Lower leg skin (tissue), 4 donors: ENCODE measurements around the gene MAMLD1. TPM values are rescaled to one million over a fixed set of nuclear protein-coding genes. Genes with fewer than 3 reads are reported as not detected.

Experiments used
- DNase-seq, 2 donors: peaks; one replicate each; pipeline ENCODE4 v3.0.0-alpha.2; 2019; ENCODE audit warnings: low spot score in 2 of 2
- H3K4me3 ChIP-seq: fragments of 200-600 bp; sonication (generic); 2 replicates; pipeline ENCODE4 v1.5.1; 2017; ENCODE audit warnings: mild to moderate bottlenecking, low read depth; ENCODE audit not compliant: poor library complexity, severe bottlenecking
- CTCF ChIP-seq, 3 donors: fragments of 450-650 bp; IDR thresholded peaks; one replicate each; pipeline ENCODE4 v1.5.1; 2016; ENCODE audit warnings: antibody characterized with exemption in 3 of 3, mild to moderate bottlenecking in 3 of 3, moderate library complexity in 2 of 3
- POLR2A ChIP-seq, 2 donors: fragments of 450-650 bp; IDR thresholded peaks; one replicate each; pipeline ENCODE4 v1.6.1; 2016 to 2017; ENCODE audit warnings: antibody characterized with exemption in 2 of 2, mild to moderate bottlenecking in 1 of 2, moderate library complexity in 1 of 2
- WGBS, 2 donors: methylation state at CpG; one replicate each; pipeline ENCODE4 v1.1.5; 2018; 5-methylcytosine and 5-hydroxymethylcytosine counted together
- intact Hi-C: fragments of 100-400 bp; cut with DNase I; formaldehyde crosslinking; loops from one replicate; pipeline ENCODE4 v1.15.0; 2023; ENCODE audit warnings: low total_unique reads
- total RNA-seq, 4 donors: library from RNA; depleted of rRNA; stranded (reverse); fragments of >200 nt; gene quantifications; one replicate each; pipeline ENCODE4 v1.1.0, GENCODE V29; 2016

Gene MAMLD1
- total RNA-seq, 4 donors from 2014 or later, result 1.9 to 3.2 (median 2.6) TPM

GRCh38 chrX:150454508-150455214 lies 91.5 kb downstream of the MAMLD1 start:
- WGBS, 2 donors, result 74 to 80% methylated on average over 5 of the region's 5 CpGs
- no peak for TF ChIP-seq POLR2A (IDR thresholded peaks at IDR 0.05)
- TF ChIP-seq CTCF (IDR thresholded peaks at IDR 0.05), result no peak
- DNase-seq, result no peak
- H3K4me3 ChIP-seq, result no peak overlapping the region
- intact Hi-C loops, result no loop called here

- TF ChIP-seq CTCF (IDR thresholded peaks at IDR 0.05) (no peak), POLR2A (IDR thresholded peaks at IDR 0.05) (no peak)
- intact Hi-C loops, result no loop called here
- DNase-seq, result no peak
- no peak overlapping the region for H3K4me3 ChIP-seq
- WGBS, 2 donors, result 90 to 91% methylated on average over 3 of the region's 3 CpGs
Measured at GRCh38 chrX:150455215-150455608, 92.1 kb downstream of the MAMLD1 start.

- no peak overlapping the region for H3K4me3 ChIP-seq
- intact Hi-C loops, result no loop called here
- 55 to 57% methylated on average over 6 of the region's 6 CpGs for WGBS, 2 donors
- TF ChIP-seq POLR2A (IDR thresholded peaks at IDR 0.05) (no peak), CTCF (IDR thresholded peaks at IDR 0.05) (no peak)
- DNase-seq, result no peak
Measured at GRCh38 chrX:150456466-150456865, 93.3 kb downstream of the MAMLD1 start.

- no peak overlapping the region for H3K4me3 ChIP-seq
- TF ChIP-seq POLR2A (IDR thresholded peaks at IDR 0.05), result no peak
- no peak for TF ChIP-seq CTCF (IDR thresholded peaks at IDR 0.05)
- 100% methylated on average over 1 of the region's 1 CpG; no CpG with 5 or more reads in 1 of the 2 donors for WGBS, 2 donors
- intact Hi-C loops, result no loop called here
- DNase-seq, result peak in 1 of 2 donors; percentile 53
Measured at GRCh38 chrX:150456941-150457340, 93.8 kb downstream of the MAMLD1 start.

- no peak overlapping the region for H3K4me3 ChIP-seq
- intact Hi-C loops, result no loop called here
- DNase-seq, result no peak
- TF ChIP-seq CTCF (IDR thresholded peaks at IDR 0.05), result no peak
- TF ChIP-seq POLR2A (IDR thresholded peaks at IDR 0.05), result no peak
Measured at GRCh38 chrX:150459196-150459595, 96.1 kb downstream of the MAMLD1 start.

- peak in 1 of 2 donors; percentile 53 for DNase-seq
- H3K4me3 ChIP-seq, result no peak overlapping the region
- intact Hi-C loops, result no loop called here
- TF ChIP-seq CTCF (IDR thresholded peaks at IDR 0.05) (no peak), POLR2A (IDR thresholded peaks at IDR 0.05) (no peak)
- 58 to 78% methylated on average over 1 of the region's 1 CpG for WGBS, 2 donors
Measured at GRCh38 chrX:150460063-150460462, 96.9 kb downstream of the MAMLD1 start.
